ENCODE data around the gene HRH1. TPM values are rescaled to one million over a fixed set of nuclear protein-coding genes. Genes with fewer than 3 reads are reported as not detected.

HRH1 gene
- total RNA-seq, 4 donors from 2014 or later = 4.1 to 8.8 (median 4.4) TPM

- H3K27me3 ChIP-seq = no peaks in the 10 kb centered on the region
- intact Hi-C loops (cut with DNase I) = no loop called here
- DNase-seq = no peak
- peaks cover 0 to 32% (median 21%) of the 10 kb centered on the region in 3 donors for H3K4me1 ChIP-seq
- no peak overlapping the region for H3K27ac ChIP-seq
- 49 to 51% methylated on average over 3 of the region's 3 CpGs for WGBS, 2 donors
- no peak overlapping the region for H3K4me3 ChIP-seq
- no peaks in the 10 kb centered on the region for H3K9me3 ChIP-seq
- no peaks in the 10 kb centered on the region for H3K36me3 ChIP-seq
- TF ChIP-seq CTCF (IDR thresholded peaks at IDR 0.05) (no peak), POLR2A (IDR thresholded peaks at IDR 0.05) (no peak)
Measured at GRCh38 chr3:11221818-11222415, 67.6 kb downstream of the HRH1 start.

GRCh38 chr3:11224010-11224409 lies 69.7 kb downstream of the HRH1 start:
- Histone ChIP-seq H3K27ac (no peak overlapping the region), H3K4me1 (peaks cover 0 to 38% (median 21%) of the 10 kb centered on the region in 3 donors), H3K36me3 (no peaks in the 10 kb centered on the region), H3K4me3 (no peak overlapping the region), H3K27me3 (no peaks in the 10 kb centered on the region), H3K9me3 (no peaks in the 10 kb centered on the region)
- TF ChIP-seq CTCF (IDR thresholded peaks at IDR 0.05) (no peak), POLR2A (IDR thresholded peaks at IDR 0.05) (no peak)
- WGBS, 2 donors = 90 to 93% methylated on average over 3 of the region's 3 CpGs
- intact Hi-C loops (cut with DNase I) = no loop called here
- no peak for DNase-seq

DNA sequence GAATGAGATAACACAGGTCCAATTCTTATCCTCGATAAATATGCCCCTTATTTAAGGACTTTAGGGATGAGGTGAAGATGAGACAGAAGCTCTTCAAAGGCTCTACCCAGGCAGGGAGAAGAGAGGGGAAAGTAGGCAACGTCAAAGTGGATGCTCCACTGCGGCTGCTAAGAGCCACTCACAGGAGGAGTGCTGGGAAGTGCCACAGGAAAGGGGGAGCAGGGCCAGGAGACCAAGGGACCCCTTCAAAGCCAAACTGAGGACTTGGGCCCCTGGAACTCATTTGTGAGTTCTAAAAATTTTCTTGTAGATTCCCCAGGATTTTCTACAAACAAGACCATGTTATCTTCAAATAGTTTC lies 70.6 kb downstream of the HRH1 start:
- H3K9me3 ChIP-seq = no peaks in the 10 kb centered on the region
- H3K4me3 ChIP-seq = peak overlapping the region in 3 of 4 donors; percentile 19 to 54 (median 45)
- no peaks in the 10 kb centered on the region for H3K36me3 ChIP-seq
- no peaks in the 10 kb centered on the region for H3K27me3 ChIP-seq
- DNase-seq = no peak
- no peak for TF ChIP-seq POLR2A (IDR thresholded peaks at IDR 0.05)
- no peak for TF ChIP-seq CTCF (IDR thresholded peaks at IDR 0.05)
- H3K27ac ChIP-seq = peak overlapping the region; percentile 85 to 92 (median 90)
- intact Hi-C loops (cut with DNase I) = no loop called here
- 79 to 90% methylated on average over 3 of the region's 3 CpGs for WGBS, 2 donors
- peaks cover 0 to 36% (median 21%) of the 10 kb centered on the region in 3 donors for H3K4me1 ChIP-seq

- no peaks in the 10 kb centered on the region for H3K9me3 ChIP-seq
- H3K27ac ChIP-seq = peak overlapping the region; percentile 85 to 92 (median 90)
- H3K4me3 ChIP-seq = peak overlapping the region; percentile 19 to 54 (median 43)
- intact Hi-C loops (cut with DNase I) = no loop called here
- peaks cover 0 to 43% (median 21%) of the 10 kb centered on the region in 3 donors for H3K4me1 ChIP-seq
- no peaks in the 10 kb centered on the region for H3K27me3 ChIP-seq
- WGBS, 2 donors = 43 to 48% methylated on average over 6 of the region's 6 CpGs
- TF ChIP-seq CTCF (IDR thresholded peaks at IDR 0.05) (no peak), POLR2A (IDR thresholded peaks at IDR 0.05) (no peak)
- H3K36me3 ChIP-seq = no peaks in the 10 kb centered on the region
- DNase-seq = no peak
Measured at GRCh38 chr3:11226042-11226370, 71.7 kb downstream of the HRH1 start.

DNA sequence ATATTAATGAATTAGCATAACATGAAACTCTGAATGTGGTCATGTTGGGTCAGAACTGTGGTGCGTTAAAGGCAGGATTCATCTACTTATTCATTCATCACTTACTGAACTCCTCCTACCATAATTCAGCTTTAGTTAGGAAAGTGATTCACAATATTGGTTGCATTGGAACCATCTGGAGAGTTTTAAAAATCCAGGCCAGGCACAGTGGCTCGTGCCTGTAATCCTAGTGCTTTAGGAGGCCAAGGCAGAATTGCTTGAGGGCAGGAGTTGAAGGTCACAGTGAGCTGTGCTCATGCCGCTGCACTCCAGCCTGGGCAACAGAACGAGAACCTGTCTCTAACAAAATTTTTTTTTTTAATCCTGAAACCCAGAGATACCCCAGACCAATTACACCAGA lies 73.7 kb downstream of the HRH1 start:
- DNase-seq = no peak
- no peaks in the 10 kb centered on the region for H3K9me3 ChIP-seq
- TF ChIP-seq CTCF (IDR thresholded peaks at IDR 0.05) (no peak), POLR2A (IDR thresholded peaks at IDR 0.05) (no peak)
- no peak overlapping the region for H3K4me3 ChIP-seq
- peaks cover 0 to 43% (median 18%) of the 10 kb centered on the region in 3 donors for H3K4me1 ChIP-seq
- no peaks in the 10 kb centered on the region for H3K36me3 ChIP-seq
- H3K27me3 ChIP-seq = no peaks in the 10 kb centered on the region
- intact Hi-C loops (cut with DNase I) = no loop called here
- H3K27ac ChIP-seq = no peak overlapping the region
- WGBS, 2 donors = 58 to 65% methylated on average over 4 of the region's 4 CpGs

Measured in esophagus squamous epithelium (tissue), 5 donors.